HPDE6-E6E7 (cell line): Measurements from ENCODE around the gene TUBGCP3.

Experiments used
- DNase-seq: peaks from one replicate; pipeline ENCODE4 v3.0.0; 2011; ENCODE audit warnings: missing footprints; ENCODE audit errors: extremely low spot score

Gene TUBGCP3

DNA sequence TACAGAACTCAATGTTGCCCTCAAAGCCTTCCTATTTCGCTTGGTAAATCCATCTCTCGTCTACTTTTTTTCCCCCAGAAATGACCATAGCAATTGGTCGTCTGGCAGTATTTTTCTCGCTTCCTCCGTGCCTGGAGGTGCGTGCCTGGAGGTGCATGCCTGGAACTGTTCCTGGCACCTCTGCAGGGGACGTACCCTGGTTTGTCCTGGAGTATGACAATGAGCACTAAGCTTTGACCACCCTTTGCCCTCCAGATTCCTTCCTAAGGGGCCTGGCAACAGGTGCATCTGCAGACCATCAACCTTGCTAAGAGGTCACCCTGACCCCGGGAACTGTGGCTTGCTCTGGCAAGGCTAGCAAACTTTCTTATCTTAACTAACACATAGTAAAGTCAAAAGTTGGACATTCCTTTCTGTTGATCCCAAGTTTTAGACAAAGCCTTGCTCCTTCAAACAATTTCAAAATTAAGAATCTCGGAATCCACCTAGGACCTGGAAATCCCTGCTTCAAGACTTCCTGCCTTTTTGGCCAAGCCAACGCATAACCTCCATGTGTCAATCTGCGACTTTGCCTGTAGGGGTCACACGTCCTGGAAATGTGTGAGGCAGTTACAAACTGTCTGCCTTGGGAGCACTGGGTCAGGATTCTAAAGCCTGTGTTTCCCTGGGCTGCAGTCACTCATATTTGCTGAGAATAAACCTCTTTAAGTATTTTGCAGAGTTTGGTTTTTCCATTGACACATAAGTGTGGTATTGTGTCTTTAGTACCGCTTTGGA lies 28.8 kb upstream of the TUBGCP3 start:
- peak; percentile 34 for DNase-seq

DNA sequence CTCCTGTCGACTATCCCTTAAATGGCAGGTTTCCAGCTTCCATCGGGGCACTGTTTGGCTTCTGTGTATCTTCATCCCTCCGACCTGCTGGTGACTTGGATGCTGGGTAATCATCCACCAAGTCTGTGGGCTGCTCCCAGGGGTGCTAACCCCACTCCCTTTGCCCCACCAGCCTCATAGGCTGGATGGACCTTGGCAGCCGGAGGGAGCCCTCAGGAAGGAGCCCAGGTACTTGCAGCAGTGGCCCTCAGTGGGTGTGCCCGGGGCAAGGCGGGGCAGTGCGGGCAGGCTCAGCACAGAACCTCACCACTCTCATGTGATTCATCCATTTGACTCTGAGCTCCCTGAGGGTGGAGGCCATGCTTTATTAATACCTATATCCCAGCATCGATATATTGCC lies 27.4 kb upstream of the TUBGCP3 start:
- no peak for DNase-seq

DNA sequence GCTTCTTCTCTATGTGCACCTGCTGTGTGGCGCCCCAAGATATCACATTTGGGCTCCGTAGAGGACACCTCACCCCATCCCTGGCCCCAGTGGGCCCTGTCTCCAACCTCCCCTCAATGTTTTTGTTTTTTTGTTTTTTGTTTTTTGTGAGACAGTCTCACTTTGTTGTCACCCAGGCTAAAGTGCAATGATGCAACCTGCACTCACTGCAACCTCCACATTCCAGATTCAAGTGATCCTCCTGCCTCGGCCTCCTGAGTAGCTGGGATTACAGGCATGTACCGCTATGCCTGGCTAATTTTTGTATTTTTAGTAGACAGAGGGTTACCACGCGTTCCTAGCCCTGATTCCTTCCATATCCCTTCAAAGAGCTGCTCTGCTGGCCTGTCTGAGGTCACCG lies 26.9 kb upstream of the TUBGCP3 start:
- DNase-seq = no peak

DNA sequence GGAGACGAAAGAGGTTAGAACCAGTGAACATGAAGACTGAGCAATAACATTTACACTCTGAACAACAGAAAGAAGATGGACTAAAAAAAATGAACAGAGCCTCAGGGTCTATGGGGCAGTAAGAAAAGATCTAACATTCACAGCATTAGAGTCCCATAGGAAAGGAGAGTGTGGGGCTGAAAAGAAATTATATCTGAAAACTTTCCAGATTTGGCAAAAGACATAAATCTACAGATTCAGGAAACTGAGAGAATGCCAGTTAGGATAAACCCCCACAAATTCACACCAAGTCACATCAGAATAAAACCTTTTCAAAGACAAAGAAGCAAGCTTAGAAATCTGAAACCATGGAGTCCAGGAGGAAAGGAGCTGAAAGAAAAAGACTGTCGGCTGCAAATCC lies 20.3 kb upstream of the TUBGCP3 start:
- DNase-seq = no peak

DNA sequence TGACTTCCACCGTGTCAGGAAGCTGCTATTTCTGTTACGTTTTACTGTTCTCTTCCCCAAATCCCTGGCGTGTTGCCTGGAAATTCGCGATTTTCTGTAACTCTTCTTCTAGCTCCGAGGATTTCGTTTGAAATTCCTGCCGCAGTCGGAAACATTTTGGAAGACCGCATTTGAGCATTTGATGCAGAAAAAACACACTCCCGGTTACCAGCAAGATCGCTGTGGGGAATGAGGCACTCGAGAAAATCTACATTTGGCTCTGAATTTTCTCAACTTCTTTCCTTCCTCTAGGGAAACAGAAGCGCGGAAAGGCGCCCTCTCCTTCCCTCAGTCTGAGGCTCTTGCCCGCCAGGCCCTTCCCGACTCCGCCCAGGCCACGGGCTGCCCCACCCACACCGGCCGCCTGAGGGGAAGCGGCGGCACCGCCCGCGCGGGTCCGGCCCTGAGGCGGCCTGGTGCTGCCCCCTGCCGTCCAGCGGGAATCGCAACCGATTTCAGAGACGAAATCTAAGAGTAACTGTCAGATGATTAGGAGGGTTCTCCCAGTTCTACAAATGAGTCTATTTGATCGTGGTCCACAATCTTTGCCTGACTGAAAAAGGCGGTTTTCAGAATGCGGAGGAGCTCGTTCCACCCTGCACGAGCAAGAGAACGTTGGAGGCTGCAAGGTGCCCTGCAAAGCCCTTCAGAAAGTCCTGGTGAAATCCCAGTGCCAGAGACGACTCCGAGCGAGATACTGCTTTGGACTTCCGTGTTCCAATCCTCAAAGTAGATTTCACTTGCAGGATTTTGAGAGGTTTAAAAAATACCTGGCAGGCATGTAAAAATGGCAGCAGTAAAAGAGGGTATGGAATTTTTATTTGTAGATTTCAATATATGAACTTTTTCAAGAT lies 18.4 kb upstream of the TUBGCP3 start:
- DNase-seq = peak; percentile 84

DNA sequence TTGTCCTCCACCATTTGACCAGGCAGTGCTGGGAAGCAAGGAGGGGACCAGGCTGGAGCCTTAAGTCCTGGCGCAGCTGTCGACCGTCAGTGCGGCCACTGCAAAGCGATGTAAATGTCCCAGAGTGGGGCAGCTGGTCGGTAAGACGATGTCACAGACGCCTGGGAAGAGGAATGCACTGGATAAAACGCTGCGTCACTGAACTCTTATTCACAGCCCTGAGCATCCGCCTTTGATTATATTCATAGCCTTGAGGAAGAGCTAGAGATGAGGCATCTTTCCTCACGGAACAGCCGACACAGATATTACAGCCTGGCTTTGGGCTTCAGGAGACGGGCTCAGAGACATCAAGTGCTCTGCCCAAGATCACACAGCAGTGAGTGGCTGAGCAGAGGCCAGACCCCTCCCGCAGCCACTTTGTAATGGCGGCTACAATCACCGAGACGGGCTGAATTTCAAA lies 17.6 kb upstream of the TUBGCP3 start:
- no peak for DNase-seq

DNA sequence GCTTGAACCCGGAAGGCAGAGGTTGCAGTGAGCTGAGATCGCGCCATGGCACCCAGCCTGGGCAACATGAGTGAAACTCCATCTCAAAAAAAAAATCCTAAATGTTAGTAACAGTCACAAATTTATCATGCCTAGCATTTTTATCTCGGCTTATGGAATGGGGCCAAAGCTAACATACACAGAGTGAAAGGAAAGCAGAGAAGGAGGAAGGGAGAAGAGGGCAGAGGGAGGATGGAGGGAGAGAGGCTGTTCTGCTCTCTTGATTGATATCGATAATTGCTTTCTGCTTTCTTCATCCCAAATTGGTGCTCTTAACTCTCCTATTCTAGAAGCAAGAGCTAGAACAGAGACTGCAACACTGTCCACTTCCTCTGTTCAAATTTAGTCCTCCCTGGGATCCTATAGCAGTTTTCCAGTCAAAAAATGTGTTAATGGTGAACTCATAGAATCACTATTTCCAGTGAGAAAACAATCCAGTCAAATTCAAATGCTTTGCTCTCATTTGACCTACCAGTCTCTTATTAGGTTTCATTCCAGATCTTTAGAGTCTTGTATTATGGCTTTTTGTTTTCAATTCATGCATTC lies 15.8 kb upstream of the TUBGCP3 start:
- DNase-seq = no peak

DNA sequence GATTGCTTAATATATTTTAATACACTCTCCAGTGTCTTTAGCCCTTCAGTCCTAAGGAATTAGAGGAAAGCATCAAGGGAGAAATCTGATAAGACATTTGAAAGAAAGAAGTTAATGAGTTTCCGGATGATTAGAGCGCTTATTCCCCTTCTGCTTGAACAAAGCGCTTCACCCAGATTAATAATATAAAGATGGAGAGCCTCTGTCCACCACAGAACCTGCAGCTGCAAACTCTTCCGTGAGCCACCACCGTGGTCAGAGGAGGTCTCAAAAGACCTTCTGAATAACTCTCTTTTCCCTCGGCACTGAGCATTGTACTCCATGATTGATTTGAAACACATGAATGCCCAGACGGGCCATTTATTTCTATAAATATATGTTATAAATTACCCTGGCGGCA lies 14.2 kb upstream of the TUBGCP3 start:
- DNase-seq = no peak

DNA sequence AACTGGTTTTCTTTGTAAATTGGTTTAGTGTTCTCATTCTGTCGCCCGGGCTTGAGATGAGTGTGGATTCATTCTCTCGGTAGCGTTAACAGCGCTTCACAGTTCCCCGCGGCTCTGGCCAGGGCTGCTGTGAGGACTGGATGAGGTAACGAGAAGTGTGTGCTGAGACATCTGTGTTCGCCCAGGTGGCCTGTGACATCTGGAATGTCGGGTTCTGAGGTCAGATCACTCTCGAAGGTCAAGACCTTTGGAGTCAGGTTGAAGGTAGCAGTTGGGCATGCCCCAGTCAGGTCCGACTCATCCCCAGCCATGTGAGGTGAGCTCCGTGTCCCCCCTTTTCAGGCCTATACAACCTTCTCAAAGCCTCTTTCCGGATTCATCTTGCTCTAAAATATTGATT lies 13.4 kb upstream of the TUBGCP3 start:
- DNase-seq = no peak

DNA sequence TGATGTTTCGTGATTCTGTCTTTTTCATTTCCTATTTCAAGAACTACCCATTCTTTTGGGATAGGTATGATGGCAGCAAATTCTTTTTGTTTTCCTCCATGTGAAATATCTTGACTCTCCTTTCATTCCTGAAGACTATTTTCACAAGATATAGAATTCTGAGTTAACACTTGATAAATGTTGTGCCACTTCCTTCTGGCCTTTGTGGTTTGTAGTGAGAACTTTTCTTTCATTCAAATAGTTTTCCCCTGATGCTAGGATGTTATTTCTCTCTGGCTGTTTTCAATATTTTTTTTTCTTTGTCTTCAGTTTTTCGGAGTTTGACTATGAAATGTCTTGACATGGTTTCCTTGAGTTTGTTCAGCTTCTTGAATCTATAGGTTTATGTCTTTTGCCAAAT lies 8.3 kb upstream of the TUBGCP3 start:
- DNase-seq = no peak

DNA sequence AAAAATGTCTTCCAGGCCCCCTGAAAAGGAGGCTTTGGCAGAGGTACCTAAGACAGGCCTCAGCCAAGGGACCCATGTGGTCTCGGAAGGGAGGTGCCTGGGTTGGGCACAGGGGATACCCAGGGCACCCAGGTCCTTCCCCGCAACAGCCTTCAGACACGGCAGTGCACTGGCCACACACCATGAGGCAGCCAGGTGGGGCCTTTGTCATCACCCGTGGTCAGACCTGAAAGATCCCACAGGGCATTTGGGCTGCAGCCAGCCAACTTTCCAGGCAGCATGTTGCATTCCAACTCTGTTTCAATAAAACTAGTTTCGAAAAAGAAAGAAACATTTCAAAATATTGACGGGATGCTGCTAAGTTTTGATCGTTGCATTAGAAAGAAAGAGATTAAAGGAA lies 4.7 kb upstream of the TUBGCP3 start:
- DNase-seq = no peak

DNA sequence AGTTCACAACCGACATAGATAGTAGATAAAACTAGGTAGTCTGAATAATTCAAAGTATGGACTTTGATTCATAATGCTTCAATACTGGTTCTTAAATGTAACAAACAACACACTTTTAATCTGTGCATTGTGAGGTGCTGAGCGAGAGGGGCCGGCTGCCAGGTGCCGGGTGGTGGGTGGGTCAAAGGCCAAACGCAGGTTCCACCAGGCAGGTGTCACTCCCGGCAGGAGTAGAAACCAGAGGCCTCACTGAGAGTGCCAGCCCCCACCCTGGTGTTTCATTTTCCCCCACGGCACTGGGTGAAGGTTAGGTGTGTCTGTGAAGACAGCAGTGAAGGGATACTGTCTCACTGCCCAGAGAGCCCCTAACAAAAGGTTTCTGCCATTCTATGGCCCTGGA lies 4.2 kb upstream of the TUBGCP3 start:
- no peak for DNase-seq

DNA sequence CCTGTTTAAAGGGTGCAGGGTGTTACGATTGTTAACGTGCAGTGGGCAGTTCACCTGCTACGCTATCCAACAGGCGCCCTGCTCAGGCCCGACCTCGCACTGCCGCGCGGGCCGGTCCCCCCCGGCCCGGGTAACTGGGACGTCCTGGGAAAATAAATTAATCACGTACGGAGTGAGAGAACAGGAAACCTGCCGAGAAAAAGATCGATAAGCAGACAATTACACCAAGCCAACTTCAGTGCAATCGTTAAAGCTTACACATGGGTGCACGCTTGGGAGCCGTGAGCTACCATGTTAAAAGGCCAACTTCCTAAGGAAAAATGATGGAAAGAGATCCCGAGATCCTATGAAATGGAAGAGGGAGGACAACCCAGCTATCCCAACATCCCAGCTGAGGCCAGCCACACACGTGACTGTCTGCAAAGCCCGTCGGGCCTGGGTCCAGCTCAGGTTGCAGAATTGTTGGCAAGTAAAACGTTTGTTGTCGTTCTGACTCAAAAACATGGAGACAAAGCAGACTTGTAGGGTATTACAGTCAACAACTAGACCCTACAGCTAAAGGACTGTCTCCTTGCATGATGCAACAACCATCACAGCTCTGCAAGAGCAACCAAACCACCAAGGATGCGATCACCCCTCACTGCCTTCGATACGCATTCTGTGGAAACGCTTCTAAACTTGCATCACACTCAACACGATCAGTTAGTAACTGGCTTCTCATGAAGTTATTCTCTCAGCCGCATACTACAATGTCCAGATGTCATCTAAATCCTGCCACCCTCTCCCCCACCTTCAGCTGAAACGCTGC lies 741 bp upstream of the TUBGCP3 start:
- no peak for DNase-seq

DNA sequence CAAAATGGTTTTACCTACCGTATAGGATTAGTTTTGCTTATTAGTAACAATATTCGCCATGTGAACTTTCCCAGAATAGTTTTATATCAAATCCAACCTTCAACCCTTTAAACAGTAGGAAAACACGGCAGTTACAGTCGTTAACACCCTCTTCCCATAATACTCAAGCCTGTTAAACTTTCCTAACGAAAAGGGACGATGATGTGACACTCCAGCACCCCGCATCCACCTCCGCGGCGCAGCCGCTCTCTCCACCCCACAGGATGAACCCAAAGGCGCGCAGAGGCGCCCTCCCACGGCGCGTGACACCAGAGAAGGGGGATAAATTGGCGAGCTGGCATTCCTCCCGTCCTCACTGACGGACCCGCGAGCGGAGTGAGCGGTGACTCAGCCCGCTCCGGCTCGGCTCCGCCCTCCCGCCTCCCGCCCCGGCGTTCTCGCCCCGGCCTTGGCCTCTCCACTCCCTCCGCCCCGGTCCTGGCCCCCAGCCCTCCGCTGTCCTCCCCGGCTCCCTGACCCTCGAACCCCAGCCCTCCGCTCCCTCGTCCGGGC lies 665 bp downstream of the TUBGCP3 start:
- DNase-seq = peak; percentile 87

DNA sequence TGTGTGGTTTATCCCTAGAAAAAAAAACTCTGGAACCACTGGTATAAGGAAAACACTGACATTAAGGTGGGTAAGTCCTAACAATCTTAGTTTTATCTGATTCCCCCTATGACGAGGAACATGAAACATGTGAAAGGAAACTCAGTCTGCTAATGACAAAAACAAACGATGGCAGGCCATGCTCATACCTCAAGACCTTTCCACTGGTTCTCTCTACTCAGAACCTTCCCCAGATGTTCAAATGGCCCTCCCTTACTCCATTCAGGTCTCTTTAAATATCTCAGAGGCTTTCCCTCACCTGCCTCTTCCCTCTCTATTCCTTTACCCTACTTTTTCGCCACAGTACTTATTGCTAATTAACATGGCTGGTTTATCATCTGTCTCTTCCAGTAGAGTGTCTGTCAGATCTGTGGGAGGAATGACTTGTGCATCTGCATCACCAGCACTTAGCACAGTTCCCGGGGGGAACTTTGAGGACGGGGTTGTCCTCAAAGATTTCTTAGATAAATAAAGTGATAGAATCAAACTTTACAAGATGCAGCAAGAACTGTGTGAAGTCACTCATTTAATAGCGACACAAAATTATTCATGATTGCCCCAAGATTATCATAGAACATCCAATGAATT lies 1.5 kb downstream of the TUBGCP3 start:
- DNase-seq = no peak

DNA sequence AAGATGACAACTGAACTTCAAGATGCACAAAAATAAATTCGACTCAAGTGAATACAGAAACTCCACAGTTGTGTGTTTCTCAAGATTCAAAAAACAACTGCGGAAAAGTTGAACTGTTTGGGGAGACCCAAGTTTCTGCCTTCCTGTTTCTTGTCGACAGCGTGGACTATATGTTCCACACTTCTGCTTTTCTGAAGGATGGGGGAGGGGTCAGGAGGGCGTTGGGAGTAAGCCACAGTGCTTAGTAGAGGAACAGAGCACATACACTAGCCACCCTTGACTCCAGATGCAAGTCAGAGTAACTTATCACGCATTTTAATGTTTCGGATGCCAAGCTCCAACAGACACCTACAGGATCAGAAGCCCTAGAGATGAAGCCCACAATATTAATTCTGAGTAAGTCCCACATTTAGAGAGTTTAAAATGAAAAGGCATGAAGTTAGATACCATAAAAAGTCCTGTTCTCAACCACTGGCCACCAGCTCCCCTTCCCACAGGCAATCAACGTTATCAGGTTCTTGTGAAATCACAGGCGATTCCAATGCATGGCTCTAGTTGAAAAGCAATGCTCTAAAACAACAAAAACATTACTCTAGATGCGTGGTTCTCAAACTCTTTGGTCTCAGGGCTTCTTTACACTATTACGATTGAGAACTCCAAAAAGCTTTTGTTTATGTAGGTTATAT lies 4.2 kb downstream of the TUBGCP3 start:
- no peak for DNase-seq

DNA sequence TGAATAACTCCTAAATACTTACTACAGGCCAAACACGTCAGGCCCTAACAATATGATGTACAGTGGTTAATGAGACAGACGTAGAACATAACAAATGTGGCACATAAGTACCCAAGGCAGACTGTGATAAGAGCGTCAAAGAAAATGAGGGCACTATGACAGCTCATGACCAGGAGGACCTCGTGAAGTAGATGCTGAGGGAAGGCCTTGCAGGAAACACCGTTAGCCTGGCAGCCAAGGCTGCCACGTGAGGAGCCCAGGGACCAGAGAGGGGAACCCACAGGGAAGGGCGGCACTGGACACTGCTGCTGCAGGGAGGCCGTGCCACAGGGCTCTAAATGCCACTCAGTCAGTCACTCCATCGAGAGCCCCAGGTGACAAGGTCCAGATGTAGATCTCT lies 5.7 kb downstream of the TUBGCP3 start:
- no peak for DNase-seq

DNA sequence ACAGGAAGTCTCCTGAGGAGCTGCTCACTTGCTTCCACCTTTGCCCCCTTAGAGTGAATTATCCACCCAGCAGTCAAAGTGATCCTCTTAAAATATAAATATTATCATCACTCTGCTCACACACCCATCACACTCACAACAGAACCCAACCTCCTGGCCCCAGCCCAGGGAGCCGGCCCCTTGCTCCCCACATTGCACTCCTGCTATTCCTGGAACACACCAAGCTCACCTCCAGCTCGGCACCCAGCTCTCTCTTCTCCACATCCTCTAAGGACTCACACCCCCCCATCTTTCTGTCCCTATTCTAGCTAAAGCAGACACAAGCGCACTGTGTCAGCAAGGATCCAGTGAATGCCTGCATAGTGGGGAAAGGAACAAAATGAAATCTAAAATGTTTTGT lies 7.0 kb downstream of the TUBGCP3 start:
- DNase-seq = no peak

DNA sequence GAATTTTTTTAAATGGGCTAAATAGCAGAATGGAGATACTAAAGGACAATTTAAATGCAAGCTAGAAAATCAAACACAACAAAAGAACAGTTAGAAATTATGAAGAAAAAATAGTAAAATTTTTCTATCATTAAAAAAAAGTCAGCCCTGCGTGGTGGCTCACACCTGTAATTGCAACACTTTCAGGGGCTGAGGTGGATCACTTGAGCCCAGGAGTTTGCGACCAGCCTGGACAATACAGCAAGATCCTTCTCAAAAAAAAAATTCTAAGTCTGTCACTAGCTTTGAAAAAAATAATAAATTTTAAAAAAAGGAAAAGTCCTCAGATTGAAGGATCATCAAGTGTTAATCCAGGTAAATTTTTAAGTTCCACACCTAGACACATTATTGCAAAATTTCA lies 7.7 kb downstream of the TUBGCP3 start:
- DNase-seq = no peak

DNA sequence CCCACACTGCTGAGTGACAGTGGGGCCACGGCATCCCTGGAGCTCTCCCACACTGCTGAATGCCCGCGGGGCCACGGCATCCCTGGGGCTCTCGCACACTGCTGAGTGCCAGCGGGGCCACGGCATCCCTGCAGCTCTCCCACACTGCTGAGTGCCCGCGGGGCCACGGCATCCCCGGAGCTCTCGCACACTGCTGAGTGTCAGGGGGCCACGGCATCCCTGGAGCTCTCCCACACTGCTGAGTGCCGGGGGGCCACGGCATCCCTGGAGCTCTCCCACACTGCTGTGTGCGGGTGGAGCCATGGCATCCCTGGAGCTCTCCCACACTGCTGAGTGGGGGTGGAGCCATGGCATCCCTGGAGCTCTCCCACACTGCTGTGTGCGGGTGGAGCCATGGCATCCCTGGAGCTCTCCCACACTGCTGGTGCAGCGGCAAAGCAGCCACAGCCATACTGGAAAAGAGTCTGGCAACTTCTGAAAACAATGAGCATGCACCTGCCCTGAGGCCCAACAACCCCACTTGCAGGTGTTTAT lies 8.6 kb downstream of the TUBGCP3 start:
- DNase-seq = no peak
